ENCODE data around the gene WDR83.
"Not testable (repeated sequence)": the region's sequence is repeated elsewhere in the genome, so short reads cannot be mapped to it uniquely, and the experiment has no call there.

The WDR83 gene

DNA sequence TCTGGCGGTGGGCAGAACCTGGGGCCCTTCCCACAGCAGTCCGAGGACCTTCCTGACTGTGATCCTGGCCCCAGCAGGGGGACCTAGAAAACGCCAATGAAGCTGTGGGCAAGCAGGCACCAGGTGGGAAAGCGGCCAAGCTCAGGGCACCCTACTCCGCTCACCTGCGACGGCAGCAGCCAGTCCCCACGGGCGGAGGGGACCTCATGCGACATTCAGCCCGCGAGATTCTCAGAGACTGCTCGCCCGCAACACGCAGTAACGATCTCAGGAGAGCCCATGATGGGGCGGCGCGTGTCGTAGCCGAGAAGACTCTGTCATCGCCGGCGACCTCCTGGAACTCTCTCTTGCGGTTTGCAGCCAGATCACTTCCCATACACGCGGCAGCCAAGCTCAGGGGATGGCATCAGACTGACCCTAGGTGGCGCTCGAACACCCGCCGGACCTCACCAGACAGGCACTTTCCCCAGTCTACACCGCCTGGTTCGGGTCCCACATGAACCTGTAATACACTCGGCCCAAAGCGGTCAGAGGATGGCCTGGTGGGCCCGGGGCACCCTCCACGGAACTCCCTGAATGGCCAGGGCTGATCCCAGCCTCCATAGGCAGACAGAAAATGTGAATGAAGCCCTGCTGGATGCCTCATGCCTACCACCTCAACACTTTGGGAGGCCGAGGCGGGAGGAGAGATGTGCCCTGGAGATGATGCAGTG, 26.6 kb upstream of the WDR83 start:
- Histone ChIP-seq H3K4me3 (ENCODE audit: low read depth, low read length) (peak overlapping the region; percentile 57), H3K4me1 (ENCODE audit: control insufficient read depth, insufficient read depth, low read length) (no peaks in the 10 kb centered on the region), H3K9me3 (ENCODE audit: control insufficient read depth, insufficient read depth, low read length) (no peaks in the 10 kb centered on the region), H3K9ac (ENCODE audit: low read depth, low read length) (peak overlapping the region; percentile 43; the same call in 1 of the 2 replicates), H3K27ac (ENCODE audit: low read depth, low read length) (no peak overlapping the region), H3K36me3 (ENCODE audit: control insufficient read depth, insufficient read depth, low read length) (no peaks in the 10 kb centered on the region), H3K27me3 (ENCODE audit: control insufficient read depth, insufficient read depth, low read length) (no peaks in the 10 kb centered on the region; the same call in 1 of the 2 replicates)

DNA sequence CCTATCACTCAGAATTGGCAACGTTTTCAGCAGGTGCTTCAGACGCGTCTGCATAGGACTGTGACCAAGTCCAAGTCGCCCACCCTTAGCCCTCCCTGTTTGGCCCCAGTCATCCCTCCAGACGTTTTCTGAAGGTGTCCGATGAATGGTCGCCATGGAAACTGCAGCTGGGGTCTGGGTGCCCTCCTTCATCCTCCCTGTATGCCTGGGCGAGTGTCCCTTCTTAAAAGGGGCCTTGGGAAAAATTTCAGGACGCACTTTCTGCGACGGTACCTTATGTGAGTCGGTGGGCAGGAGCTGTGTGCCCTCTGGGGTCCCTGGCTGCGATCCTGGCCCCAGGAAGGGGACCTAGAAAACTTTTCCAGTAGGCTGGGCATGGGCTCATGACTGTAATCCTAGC, 25.2 kb upstream of the WDR83 start:
- H3K27ac ChIP-seq (ENCODE audit: low read depth, low read length), result no peak overlapping the region
- no peaks in the 10 kb centered on the region for H3K36me3 ChIP-seq (ENCODE audit: control insufficient read depth, insufficient read depth, low read length)
- H3K4me1 ChIP-seq (ENCODE audit: control insufficient read depth, insufficient read depth, low read length), result no peaks in the 10 kb centered on the region
- H3K9ac ChIP-seq (ENCODE audit: low read depth, low read length), result no peak overlapping the region
- H3K4me3 ChIP-seq (ENCODE audit: low read depth, low read length), result no peak overlapping the region
- H3K27me3 ChIP-seq (ENCODE audit: control insufficient read depth, insufficient read depth, low read length), result no peaks in the 10 kb centered on the region; the same call in 1 of the 2 replicates
- H3K9me3 ChIP-seq (ENCODE audit: control insufficient read depth, insufficient read depth, low read length), result no peaks in the 10 kb centered on the region

DNA sequence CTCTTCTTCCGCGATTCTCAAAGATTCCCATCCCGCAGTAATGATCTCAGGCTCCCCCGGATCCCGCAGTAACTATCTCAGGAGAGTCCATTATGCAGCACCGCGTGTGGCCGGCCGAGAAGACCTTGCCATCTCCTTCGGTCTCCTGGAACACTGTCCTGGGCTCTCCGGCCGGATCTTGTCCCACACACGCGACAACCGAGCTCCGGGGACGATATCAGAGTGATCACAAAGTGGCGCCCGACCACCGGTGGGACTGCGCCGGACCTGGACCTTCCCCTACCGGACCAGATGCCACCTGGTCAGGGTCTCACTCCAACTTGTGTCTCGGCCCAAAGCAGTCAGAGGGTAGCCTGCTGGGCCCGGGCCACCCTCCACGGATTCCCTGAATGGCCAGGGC, 24.1 kb upstream of the WDR83 start:
- Histone ChIP-seq H3K36me3 (ENCODE audit: control insufficient read depth, insufficient read depth, low read length) (no peaks in the 10 kb centered on the region), H3K9ac (ENCODE audit: low read depth, low read length) (no peak overlapping the region), H3K4me3 (ENCODE audit: low read depth, low read length) (no peak overlapping the region), H3K27ac (ENCODE audit: low read depth, low read length) (no peak overlapping the region), H3K27me3 (ENCODE audit: control insufficient read depth, insufficient read depth, low read length) (no peaks in the 10 kb centered on the region; the same call in 1 of the 2 replicates), H3K4me1 (ENCODE audit: control insufficient read depth, insufficient read depth, low read length) (0 out of 2 replicates have a peak, but pooled peaks cover 3% of the 10 kb centered on the region), H3K9me3 (ENCODE audit: control insufficient read depth, insufficient read depth, low read length) (no peaks in the 10 kb centered on the region)

DNA sequence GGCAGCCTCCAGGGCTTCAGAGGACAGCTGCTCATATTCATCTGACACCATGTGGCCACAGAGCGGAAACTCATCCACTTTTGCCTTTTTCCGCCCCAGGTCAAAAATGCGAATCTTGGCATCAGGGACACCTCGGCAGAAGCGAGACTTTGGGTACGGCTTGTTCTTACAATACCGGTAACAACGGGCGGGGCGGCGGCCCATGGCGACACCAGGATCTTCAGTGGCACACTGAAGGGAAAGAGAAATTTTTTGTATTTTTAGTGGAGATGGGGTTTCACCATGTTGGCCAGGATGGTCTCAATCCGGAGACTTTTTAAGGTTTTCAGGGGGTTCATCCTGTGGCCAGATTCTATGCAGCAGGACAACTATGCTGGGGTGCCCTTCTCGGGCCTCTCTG, 22.9 kb upstream of the WDR83 start:
- H3K9me3 ChIP-seq (ENCODE audit: control insufficient read depth, insufficient read depth, low read length); H3K4me3 ChIP-seq (ENCODE audit: low read depth, low read length); H3K27me3 ChIP-seq (ENCODE audit: control insufficient read depth, insufficient read depth, low read length); H3K4me1 ChIP-seq (ENCODE audit: control insufficient read depth, insufficient read depth, low read length); H3K36me3 ChIP-seq (ENCODE audit: control insufficient read depth, insufficient read depth, low read length); H3K9ac ChIP-seq (ENCODE audit: low read depth, low read length); H3K27ac ChIP-seq (ENCODE audit: low read depth, low read length): not testable (repeated sequence)

DNA sequence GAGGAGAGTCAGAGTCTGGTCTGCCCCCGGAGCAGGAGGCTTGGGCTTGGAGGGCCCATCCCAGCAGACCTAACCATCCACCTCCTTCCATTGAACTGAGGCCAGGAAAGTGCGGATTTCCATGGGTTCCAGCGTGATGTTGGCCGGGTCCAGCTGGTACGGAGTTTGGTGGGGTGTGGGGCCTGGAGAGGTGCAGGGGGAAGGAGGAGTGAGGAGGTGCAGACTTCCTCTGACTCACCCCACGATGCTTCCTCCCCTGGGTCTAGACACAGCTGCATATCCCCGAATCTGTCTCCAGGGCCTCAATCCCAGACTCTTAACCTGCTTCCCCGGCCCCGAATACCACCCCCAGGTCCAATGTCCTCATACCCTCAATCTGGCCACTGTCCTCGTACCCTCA, 20.1 kb upstream of the WDR83 start:
- Histone ChIP-seq H3K4me1 (ENCODE audit: control insufficient read depth, insufficient read depth, low read length) (0 out of 2 replicates have a peak, but pooled peaks cover 3% of the 10 kb centered on the region), H3K36me3 (ENCODE audit: control insufficient read depth, insufficient read depth, low read length) (no peaks in the 10 kb centered on the region), H3K27me3 (ENCODE audit: control insufficient read depth, insufficient read depth, low read length) (no peaks in the 10 kb centered on the region), H3K9me3 (ENCODE audit: control insufficient read depth, insufficient read depth, low read length) (no peaks in the 10 kb centered on the region), H3K9ac (ENCODE audit: low read depth, low read length) (no peak overlapping the region), H3K4me3 (ENCODE audit: low read depth, low read length) (no peak overlapping the region), H3K27ac (ENCODE audit: low read depth, low read length) (no peak overlapping the region)

DNA sequence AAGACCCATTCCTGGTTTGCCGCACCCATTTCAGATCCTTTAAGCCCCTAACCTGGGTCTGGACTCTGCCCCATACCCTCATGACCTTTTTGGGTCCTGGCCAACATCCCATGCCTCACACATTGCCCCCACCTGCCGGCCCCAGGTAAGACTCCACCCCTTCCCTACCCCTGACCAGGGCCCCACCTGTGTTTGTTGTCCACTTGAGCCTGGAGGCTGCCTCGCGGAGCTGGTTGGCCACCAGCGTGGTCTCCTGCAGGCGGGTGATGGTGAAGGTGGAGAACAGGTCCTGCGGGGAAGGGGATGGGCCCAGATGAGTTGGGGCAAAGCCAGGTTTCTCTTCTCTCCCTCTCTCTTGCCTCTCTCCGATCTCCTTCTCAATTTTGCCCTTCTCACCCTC, 19.6 kb upstream of the WDR83 start:
- H3K27me3 ChIP-seq (ENCODE audit: control insufficient read depth, insufficient read depth, low read length), result no peaks in the 10 kb centered on the region
- no peaks in the 10 kb centered on the region for H3K9me3 ChIP-seq (ENCODE audit: control insufficient read depth, insufficient read depth, low read length)
- 0 out of 2 replicates have a peak, but pooled peaks cover 3% of the 10 kb centered on the region for H3K4me1 ChIP-seq (ENCODE audit: control insufficient read depth, insufficient read depth, low read length)
- no peaks in the 10 kb centered on the region for H3K36me3 ChIP-seq (ENCODE audit: control insufficient read depth, insufficient read depth, low read length)
- H3K9ac ChIP-seq (ENCODE audit: low read depth, low read length), result no peak overlapping the region
- H3K27ac ChIP-seq (ENCODE audit: low read depth, low read length), result no peak overlapping the region
- H3K4me3 ChIP-seq (ENCODE audit: low read depth, low read length), result no peak overlapping the region

DNA sequence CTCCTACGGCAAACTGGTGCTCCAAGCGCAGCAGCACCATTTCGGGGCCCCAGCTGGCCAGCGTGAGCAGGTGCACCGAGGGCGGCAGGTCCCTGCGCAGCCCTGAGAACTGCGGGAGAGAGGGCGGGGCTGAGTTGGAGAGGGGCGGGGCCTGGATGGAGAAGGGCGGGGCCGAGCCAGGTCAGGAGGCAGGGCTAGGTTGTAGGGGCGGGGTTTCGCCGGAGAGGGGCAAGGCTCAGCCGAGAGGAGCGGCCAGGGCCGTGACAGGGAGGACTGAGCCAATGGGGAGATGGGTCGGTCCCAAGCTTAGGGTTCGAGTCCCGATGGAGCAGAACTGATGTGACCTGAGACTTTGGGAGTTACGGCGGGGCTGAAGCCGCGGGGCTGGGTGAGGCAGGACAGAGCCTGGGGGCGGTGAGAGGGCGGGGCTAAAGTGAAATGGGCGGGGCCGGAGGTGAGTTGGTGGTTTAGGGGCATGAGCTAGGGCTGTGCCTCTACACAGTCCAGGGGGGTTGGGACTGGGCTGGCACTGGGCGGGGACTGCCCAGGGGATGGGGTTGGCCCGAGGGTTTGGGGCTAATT, 19.0 kb upstream of the WDR83 start:
- Histone ChIP-seq H3K27ac (ENCODE audit: low read depth, low read length) (no peak overlapping the region), H3K4me1 (ENCODE audit: control insufficient read depth, insufficient read depth, low read length) (0 out of 2 replicates have a peak, but pooled peaks cover 3% of the 10 kb centered on the region), H3K27me3 (ENCODE audit: control insufficient read depth, insufficient read depth, low read length) (no peaks in the 10 kb centered on the region), H3K4me3 (ENCODE audit: low read depth, low read length) (peak overlapping the region; percentile 54), H3K9ac (ENCODE audit: low read depth, low read length) (no peak overlapping the region), H3K36me3 (ENCODE audit: control insufficient read depth, insufficient read depth, low read length) (no peaks in the 10 kb centered on the region), H3K9me3 (ENCODE audit: control insufficient read depth, insufficient read depth, low read length) (no peaks in the 10 kb centered on the region)

DNA sequence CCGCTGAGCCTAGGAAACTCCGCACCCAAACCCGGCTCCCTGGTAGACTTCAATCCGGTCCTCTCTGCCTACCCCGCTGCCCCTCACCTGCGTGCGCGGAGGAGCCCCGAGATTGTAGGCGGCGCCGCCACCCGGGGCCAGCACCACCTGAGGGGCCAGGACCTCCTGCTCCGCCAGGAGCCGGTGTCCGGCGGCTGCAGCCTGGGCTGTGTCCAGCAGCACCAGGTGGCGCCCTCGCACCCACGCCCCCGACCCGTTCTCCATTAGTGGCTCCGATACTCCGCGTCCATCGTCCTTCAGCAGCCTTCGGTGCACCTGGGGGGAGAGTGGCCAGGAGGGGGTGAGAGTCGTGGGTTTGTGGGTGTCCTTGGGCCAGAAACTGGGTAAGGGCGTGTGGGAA, 18.5 kb upstream of the WDR83 start:
- H3K9ac ChIP-seq (ENCODE audit: low read depth, low read length), result no peak overlapping the region
- H3K9me3 ChIP-seq (ENCODE audit: control insufficient read depth, insufficient read depth, low read length), result no peaks in the 10 kb centered on the region
- no peak overlapping the region for H3K27ac ChIP-seq (ENCODE audit: low read depth, low read length)
- 0 out of 2 replicates have a peak, but pooled peaks cover 3% of the 10 kb centered on the region for H3K4me1 ChIP-seq (ENCODE audit: control insufficient read depth, insufficient read depth, low read length)
- H3K36me3 ChIP-seq (ENCODE audit: control insufficient read depth, insufficient read depth, low read length), result no peaks in the 10 kb centered on the region
- peak overlapping the region; percentile 54 for H3K4me3 ChIP-seq (ENCODE audit: low read depth, low read length)
- H3K27me3 ChIP-seq (ENCODE audit: control insufficient read depth, insufficient read depth, low read length), result no peaks in the 10 kb centered on the region

DNA sequence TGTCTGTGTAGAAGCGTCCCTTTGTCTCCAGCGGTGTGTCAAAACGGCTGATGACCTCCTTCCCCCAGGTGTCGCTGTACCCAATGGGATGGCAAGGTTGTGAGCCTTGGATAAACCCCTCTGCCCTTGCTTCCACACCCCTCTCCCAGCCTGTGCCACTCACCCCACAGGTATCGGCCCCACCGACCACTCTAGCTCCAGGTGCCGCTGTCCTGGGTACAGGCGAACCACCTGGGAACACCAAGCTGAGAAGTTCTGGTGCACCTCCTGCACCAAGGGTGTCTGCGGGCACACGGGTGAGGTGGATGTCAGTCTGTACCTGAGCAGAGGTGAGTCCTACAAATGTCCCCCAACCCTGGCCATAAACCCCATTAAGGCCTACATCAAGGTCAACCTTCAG, 16.7 kb upstream of the WDR83 start:
- H3K36me3 ChIP-seq (ENCODE audit: control insufficient read depth, insufficient read depth, low read length), result peaks cover 4% of the 10 kb centered on the region

DNA sequence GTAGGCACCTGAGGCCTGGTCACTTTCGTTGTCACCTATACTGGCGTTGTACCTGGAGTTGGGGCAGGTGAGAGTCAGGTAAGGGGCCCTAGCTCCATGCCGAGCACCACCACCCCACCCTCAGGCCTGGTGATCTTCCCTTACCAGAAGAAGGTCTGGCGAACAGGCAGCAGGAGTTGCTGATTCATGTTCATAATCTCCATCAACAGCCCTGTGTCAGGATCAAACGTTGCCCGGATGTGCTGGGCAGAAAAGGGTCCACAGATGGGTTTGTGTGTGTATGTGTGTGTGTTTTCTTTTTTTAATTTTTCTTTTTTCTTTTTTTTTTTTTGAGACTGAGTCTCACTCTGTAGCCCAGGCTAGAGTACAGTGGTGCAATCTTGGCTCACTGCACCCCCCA, 14.4 kb upstream of the WDR83 start:
- Histone ChIP-seq H3K9ac (ENCODE audit: low read depth, low read length) (no peak overlapping the region), H3K9me3 (ENCODE audit: control insufficient read depth, insufficient read depth, low read length) (no peaks in the 10 kb centered on the region), H3K4me1 (ENCODE audit: control insufficient read depth, insufficient read depth, low read length) (no peaks in the 10 kb centered on the region), H3K4me3 (ENCODE audit: low read depth, low read length) (no peak overlapping the region), H3K27ac (ENCODE audit: low read depth, low read length) (no peak overlapping the region), H3K27me3 (ENCODE audit: control insufficient read depth, insufficient read depth, low read length) (no peaks in the 10 kb centered on the region), H3K36me3 (ENCODE audit: control insufficient read depth, insufficient read depth, low read length) (peaks cover 21% of the 10 kb centered on the region)

More for the DNA sequence above, 16.7 kb upstream of the WDR83 start:
- Histone ChIP-seq H3K9me3 (ENCODE audit: control insufficient read depth, insufficient read depth, low read length) (no peaks in the 10 kb centered on the region), H3K27ac (ENCODE audit: low read depth, low read length) (no peak overlapping the region), H3K4me3 (ENCODE audit: low read depth, low read length) (no peak overlapping the region), H3K27me3 (ENCODE audit: control insufficient read depth, insufficient read depth, low read length) (no peaks in the 10 kb centered on the region), H3K4me1 (ENCODE audit: control insufficient read depth, insufficient read depth, low read length) (0 out of 2 replicates have a peak, but pooled peaks cover 3% of the 10 kb centered on the region), H3K9ac (ENCODE audit: low read depth, low read length) (no peak overlapping the region)

DNA sequence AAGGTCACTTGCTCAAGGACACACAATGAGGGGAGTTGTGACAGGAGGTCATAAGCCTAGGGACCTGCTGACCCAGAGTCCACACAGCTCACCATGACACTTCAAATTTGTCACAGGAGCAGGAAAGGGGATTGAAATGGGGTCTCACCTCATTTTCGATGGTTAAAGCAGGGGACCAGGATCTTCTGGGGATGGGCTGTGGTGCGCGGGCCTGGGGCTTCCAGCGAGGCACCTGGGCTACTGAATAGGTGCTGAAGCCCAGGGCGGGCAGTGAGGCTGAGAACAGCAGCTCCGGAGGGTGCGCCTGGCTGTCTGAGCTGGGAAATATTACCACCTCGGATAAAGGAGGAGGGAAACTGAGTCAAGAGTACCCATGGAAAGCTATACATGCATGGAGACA, 11.1 kb upstream of the WDR83 start:
- peaks cover 25% of the 10 kb centered on the region for H3K36me3 ChIP-seq (ENCODE audit: control insufficient read depth, insufficient read depth, low read length)
- no peak overlapping the region for H3K4me3 ChIP-seq (ENCODE audit: low read depth, low read length)
- no peaks in the 10 kb centered on the region for H3K4me1 ChIP-seq (ENCODE audit: control insufficient read depth, insufficient read depth, low read length)
- H3K9ac ChIP-seq (ENCODE audit: low read depth, low read length), result no peak overlapping the region
- H3K9me3 ChIP-seq (ENCODE audit: control insufficient read depth, insufficient read depth, low read length), result no peaks in the 10 kb centered on the region
- no peak overlapping the region for H3K27ac ChIP-seq (ENCODE audit: low read depth, low read length)
- H3K27me3 ChIP-seq (ENCODE audit: control insufficient read depth, insufficient read depth, low read length), result no peaks in the 10 kb centered on the region
